HT1080 (cell line): ENCODE results near the gene LRRC30. TPM values are rescaled to one million over a fixed set of nuclear protein-coding genes. Genes with fewer than 3 reads are reported as not detected.
A peak's percentile ranks its signal among the peaks of the same experiment; 100 is the strongest.

Source experiments
- DNase-seq: peaks from one replicate; pipeline ENCODE4 v3.0.0-alpha.2; 2015; ENCODE audit warnings: low read depth
- total RNA-seq: library from RNA; depleted of rRNA; stranded (reverse); fragments of >200 nt; shearing (Covaris generic); gene quantifications from 2 replicates; pipeline ENCODE4 v1.2.3, GENCODE V29; 2014; rRNA removed

The LRRC30 gene
- total RNA-seq, 1 experiment from 2014 or later: not detected

DNA sequence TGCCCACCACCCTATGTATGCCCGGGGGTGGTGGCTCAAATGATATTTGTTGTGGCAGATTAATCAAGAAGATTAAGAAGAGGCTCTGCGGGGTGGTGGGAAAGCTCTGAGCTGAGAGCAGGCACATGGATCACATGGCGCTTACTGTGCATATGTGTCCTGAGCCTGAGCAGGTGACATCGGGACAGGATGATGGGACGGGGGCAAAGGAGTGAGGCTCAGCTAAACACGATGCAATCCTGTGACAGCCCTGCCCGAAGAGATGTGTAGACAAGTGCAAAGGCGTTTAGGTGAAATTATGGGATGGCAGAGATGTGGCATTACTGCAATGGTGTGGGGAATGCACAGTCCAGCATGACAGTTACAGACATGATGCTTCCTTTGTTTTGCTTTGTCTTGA, 6.0 kb downstream of the LRRC30 start:
- no peak for DNase-seq

DNA sequence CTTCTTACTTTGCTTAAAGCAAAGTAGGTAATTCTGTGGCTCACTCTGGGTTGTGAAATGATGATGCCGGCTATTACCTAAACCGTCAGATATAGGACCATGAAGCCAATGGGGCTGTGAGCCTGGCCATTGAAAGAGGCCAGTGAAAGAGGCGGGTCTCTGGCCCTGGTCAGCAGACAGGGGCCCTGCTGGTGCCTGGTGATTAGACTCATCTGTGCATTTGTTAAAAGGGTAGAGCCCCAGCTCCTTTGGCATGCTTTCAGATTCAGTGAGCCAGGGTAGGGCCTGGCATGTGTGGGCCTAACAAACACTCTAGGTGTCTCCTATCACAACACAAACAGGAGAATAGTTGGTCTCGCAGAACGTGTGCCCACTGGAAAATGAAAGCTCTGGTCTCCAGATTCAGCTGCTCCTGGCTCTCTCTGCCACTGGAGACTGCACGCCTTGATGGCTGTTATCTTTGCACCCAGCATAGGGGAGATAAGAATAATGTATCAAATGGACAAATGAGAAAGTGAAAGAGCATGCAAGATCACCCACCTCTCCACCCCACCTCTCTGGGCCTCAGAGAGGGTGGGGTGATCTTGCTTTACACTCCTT, 6.9 kb downstream of the LRRC30 start:
- no peak for DNase-seq

DNA sequence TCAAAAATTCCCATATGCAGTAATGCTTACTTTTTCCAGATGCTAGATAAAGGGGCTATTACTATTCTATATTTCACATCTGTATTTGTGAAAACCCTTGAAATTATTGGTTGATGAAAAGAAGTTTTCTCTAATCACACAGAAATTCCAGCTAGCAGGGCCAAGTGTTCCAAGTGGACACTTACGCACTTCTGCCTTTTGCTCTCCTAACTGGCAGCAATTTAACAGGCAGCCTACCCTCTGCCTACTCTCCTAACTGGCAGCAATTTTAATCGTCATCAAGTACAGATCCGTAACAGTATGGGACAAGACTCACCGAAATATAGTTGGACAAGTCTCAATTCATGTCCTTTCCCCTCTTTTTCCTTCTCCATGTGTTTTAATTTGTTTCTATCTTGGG, 12.0 kb downstream of the LRRC30 start:
- DNase-seq: no peak

DNA sequence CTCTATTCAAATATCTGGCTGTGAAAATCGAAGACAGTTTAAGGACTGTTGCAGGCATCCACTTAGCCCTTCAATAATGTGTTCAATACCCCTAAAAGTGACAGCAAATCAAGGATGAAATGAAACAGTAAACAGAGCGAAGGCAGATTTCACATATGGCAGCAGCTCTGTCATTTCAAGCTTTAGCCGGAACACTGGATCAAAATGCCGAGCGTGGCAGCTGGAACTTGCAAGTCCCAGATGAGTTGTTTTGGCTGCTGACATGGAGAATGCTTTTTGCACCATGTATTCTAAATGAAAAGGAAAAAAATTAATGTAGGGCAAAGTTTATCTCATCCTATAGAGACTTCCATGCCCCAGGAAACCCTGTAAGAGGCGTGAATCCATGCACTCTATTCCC, 18.0 kb downstream of the LRRC30 start:
- no peak for DNase-seq

DNA sequence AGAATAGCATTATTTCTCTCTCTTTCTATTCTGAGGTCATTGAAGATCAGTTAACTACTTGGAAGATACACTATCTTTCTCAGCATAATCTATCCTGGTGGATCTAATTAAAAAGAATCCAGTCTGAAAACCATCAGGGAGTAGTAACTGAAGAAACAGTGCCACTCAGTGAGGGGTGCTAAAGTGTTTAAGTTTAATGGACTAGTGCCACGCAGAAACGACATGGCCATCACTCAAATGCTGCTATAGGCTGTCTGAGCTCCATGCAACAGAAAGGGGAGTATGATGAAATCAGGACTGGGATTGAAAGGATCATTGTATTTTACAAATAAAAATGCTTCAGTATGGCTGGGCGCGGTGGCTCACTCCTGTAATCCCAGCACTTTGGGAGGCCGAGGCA, 23.3 kb downstream of the LRRC30 start:
- DNase-seq: no peak

DNA sequence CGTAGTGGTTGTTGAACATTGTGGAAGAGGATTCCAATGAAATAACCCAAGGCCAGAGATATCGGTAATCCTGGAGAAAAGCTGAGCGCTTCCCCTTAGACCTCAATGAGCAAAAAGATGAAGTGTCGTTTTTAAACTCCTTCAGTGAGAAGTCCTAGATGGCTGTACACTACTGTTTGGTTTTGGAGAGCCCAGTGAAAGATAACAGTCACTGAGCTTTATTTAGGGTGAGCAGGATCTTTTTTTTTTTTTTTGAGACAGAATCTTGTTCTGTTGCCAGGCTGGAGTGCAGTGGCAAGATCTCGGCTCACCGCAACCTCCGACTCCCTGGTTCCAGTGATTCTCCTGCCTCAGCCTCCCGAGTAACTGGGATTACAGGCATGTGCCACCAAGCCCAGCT, 24.2 kb downstream of the LRRC30 start:
- DNase-seq: no peak

DNA sequence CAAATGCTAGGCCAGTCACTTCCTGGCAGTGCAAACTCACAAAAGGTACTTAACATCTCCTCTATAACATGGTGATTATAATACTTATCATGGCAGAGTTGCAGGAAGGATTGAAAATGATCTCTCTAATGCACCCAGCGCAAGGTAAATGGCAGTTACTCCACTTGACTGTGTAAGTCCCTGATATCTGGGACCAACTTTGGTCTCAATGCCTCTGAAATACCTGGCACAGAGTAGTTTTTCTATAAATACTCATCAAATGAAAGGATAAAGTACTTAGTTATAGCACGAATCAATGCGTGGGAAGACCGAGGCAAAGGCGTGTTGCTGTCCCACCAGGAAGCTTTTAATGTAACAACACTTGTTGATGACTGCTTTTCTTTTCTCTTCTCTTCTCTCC, 24.8 kb downstream of the LRRC30 start:
- no peak for DNase-seq

DNA sequence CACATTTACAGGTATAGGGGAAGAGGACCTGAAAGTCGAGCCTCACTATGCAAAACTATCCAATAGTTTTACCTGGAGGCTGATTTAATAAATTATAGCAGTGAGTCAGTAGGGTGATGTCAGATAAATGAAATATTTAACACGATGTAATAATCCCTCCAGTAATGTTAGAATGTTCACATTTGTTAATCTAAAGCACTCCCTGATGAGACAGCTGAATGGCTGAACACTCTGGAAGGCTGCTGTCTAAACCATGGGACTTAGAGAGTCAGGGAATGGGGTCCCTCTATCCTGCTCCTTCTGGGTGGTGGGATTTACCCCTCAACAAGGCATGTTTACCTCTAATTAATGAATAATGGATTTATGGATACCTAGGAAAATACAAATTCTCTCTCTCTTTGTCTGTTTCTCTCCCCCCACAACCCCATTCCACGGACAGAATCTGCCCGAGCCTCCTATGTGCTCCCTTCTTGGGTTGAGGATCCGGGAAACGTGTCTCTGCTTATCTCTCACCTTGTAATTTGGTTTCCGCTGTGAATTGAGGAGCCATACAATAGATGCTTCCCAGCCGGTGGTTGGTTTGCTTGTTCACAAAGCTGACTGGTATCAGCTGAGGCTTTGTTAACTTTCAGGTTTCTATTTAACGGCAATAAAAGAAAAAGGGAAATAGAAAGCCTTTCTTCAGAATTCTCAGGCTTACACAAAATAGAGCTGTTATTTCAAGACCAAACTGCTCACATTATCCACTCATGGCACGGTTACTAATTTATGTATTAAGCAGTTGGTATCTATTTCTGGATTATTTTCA, 25.9 kb downstream of the LRRC30 start:
- no peak for DNase-seq

DNA sequence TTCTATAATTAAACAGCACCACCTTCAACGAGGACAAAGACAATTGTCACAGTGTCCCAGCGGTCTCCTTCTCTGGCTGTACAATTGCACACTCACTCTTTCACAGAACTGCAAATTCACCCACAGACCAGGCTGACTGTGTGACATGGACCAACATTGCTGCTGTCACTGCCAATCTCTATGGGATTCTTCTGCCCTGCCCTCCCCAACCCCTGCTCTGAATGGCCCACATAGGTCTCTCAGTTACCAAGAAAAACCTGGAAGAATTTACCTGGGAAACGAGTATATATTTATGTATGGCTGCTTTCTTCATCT, 26.5 kb downstream of the LRRC30 start:
- no peak for DNase-seq

DNA sequence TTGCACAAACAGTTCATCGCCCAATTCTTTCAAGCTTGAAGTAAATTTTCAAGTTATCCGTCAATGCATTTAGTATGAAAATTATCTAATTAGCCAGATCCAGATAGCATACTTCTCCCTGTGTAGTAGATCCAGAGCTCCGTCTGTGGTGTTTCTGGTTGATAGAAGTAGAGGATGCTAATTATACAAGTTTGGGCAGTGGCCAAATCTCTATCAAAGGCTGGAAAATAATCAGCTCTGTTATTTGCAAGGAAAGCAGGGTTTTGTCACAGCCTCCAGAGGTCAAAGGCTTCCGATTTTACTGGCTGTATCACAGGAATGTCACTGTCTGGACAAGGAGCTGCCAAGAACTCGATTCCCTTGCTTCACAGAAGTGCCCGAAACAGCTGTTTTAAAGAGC, 28.6 kb downstream of the LRRC30 start:
- DNase-seq: no peak

DNA sequence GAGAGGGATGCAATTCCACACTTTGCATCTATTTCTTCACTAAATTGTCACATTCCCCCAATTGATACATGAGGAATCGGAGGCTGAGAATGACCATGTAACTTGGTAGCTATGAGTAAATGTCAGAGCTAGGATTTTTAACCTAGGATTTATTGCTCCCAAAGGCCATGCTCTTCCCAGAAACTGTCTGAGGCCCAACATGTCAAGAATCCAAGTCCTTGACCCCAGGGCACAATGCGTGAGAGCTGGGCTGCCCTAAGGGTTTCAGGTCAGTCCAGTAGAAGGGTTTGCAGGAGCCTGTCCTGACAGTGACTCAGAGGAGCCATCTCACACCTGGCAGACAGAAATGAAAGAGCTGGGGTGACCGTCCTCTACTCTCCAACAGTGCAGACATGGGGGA, 30.3 kb downstream of the LRRC30 start:
- DNase-seq: no peak

DNA sequence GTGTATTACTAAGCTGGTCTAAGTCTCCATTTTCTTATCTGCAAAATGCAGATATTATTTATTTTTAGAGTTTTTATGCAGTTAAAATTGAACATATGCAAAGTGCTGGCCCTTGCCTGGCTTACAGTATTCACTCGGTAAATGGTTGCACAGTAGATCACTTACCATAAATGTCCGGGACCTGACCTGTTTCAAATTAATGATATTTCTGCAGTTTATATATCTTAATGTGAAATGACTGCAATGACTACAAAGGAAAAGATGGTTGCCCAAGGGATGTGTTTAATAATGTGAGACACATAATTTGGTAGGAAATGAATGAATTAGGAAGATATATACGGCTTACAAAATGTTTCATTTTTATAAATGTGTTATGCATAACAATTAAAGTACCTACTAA, 37.1 kb downstream of the LRRC30 start:
- no peak for DNase-seq

DNA sequence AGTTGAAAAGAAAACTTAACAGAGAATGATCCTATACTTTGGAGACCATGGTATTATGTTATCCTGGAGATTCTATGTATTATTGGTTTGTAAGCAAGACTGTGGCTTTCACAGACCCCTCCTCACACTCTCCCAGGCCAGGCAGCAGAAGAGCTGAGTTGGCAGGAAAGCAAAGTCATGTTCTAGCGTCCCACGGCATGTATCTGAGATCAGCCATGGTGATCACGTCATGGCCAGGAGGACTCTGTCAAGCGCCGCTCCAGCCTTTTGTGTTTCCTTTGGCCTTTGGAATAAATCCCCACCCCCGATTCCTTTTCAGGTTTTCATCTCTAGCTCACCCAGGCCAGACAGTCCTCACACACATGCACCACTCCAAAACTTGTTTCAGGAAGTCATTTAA, 39.1 kb downstream of the LRRC30 start:
- no peak for DNase-seq

DNA sequence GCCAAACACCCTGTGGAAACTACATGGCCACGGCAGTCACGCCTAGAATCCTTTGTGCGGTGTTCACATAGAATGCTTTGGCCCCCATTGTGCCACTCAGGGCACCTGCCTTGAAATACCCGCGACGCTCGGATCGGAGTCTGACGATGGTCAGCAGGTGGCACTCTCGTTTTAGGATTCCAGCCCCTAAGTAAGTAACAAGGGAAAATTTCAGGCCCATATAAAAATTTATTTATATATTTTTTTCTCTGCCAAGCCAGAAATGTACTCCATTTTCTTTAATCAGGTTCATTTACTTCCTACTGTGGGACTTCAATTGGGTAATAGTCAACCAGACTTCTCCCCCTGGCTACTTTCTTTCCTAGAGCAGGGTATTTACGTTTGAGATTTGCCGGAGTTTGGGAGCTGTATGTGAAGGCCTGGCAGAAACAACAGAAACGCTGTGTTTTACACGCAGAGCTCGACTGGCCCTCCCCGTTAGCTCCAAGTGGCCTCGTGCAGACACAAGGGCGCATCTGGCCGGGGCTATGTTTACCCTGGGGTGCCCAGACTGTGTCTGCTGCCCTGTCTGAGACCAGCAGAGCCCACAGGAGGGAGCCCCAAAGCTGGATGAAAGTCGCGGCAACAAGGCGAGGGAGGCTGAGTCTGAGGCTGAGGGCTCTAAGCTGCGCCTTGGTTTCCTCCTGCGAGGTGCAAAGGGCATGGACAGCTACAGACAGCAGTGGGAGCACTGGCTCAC, 41.6 kb downstream of the LRRC30 start:
- peak; percentile 62 for DNase-seq

DNA sequence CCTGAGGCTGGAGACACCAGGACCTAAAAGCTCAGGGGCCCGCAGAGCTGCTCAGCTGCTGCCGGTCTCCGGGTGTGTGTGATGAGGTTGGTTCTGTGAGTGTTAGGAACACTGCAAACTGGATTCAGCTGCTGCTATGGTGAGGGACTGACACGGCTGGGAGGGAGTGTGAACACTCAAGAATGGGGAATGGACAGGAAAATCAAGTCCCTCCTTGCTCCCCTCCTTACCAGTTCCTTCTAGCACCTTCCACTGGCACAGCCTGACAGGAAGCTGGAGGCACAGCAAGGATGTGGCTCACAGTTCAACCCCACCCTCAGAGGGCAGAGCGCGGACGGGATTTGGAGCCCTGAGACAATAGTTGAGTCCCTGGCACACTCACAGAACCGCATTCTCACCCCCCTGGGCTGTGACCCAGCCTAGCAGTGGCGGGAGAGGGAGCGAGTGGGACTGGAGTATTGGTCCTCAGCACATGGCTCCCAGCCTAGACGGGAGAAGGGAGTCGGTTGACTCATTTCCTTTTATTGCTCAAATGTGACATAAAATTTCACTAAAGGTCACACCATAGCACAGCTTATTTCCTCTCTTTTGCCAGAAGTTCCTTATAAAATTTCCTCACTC, 42.5 kb downstream of the LRRC30 start:
- DNase-seq: peak; percentile 95

DNA sequence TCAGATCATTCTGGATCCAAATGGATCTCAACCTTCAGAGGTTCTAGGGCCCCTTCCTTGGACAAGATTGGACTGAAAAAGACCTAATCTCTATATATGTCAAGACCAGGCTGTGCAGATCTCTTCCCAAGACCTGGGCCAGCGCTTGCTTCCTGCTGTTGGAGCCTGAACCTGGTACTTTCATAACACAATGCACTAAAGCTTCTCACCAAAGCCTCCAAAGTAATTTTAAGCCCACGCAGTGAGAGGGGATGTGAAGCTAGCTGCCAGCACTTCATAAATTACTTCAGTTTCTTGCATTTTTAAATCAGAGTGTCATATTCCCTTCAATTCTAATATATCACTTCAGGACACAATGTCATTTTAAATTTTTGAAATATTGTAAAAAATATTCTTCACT, 50.7 kb downstream of the LRRC30 start:
- no peak for DNase-seq

Other genes starting within 250 kb of the LRRC30 start
- gene LAMA1, start 113.3 kb upstream of the LRRC30 start, total RNA-seq: 12.2 and 12.6 TPM in 2 replicates